Left lung (tissue), 10 donors: Measurements from ENCODE around the gene EML1. TPM values are rescaled to one million over a fixed set of nuclear protein-coding genes. Genes with fewer than 3 reads are reported as not detected.

Source experiments
- ATAC-seq: fragments of 200-7000 bp; cut with Tn5 transposase; one replicate; pipeline ENCODE4 v1.9.1; 2020; ENCODE audit warnings: moderate library complexity
- DNase-seq, 4 donors: peaks; one replicate each; pipeline ENCODE4 v3.0.0-alpha.2; 2013 to 2020
- H3K27ac ChIP-seq, 2 donors: fragments of 200-600 bp; sonication (generic) in 1 of 2; one replicate each; pipeline versions ENCODE4 v1.5.0 to v1.8.0; 2020 to 2021
- H3K27me3 ChIP-seq, 2 donors: fragments of 200-600 bp; sonication (generic) in 1 of 2; one replicate each; pipeline versions ENCODE4 v1.5.0 to v1.8.0; 2020 to 2021
- H3K36me3 ChIP-seq, 2 donors: fragments of 200-600 bp; sonication (generic) in 1 of 2; one replicate each; pipeline versions ENCODE4 v1.5.0 to v1.8.0; 2020 to 2021
- H3K4me1 ChIP-seq, 2 donors: fragments of 200-600 bp; one replicate each; pipeline ENCODE4 v1.8.0; 2021
- H3K4me3 ChIP-seq, 2 donors: fragments of 200-600 bp; sonication (generic) in 1 of 2; one replicate each; pipeline versions ENCODE4 v1.5.0 to v1.8.0; 2020 to 2021; ENCODE audit warnings: mild to moderate bottlenecking in 1 of 2
- H3K9me3 ChIP-seq, 2 donors: fragments of 200-600 bp; sonication (generic) in 1 of 2; one replicate each; pipeline versions ENCODE4 v1.5.0 to v1.8.0; 2020 to 2021
- intact Hi-C, 2 donors: fragments of 100-400 bp; cut with DNase I; formaldehyde crosslinking; loops; one replicate each; pipeline versions ENCODE4 v1.11.2 to v1.14.2; 2022
- polyA plus RNA-seq, 6 donors: library from polyadenylated mRNA; unstranded; fragments of 120-200 nt; gene quantifications; one replicate each; pipeline ENCODE4 v1.2.1, GENCODE V29; 2013; ENCODE audit not compliant: insufficient read length in 6 of 6
- total RNA-seq, 2 donors: library from RNA; stranded (reverse); fragmentation: NEBNext Ultra II Directional; extraction: Animal tissue kit (Norgen Biotek cat#: 25700); gene quantifications; one replicate each; pipeline ENCODE4 v1.2.1, GENCODE V29; 2021
- TF ChIP-seq, protein P1 (sequence below), 2 donors: fragments of 200-600 bp; sonication (generic) in 1 of 2; IDR thresholded peaks; one replicate each; pipeline versions ENCODE4 v1.5.0 to v1.8.0; 2021; ENCODE audit warnings: antibody characterized with exemption in 2 of 2
- donor health status: DM: no; HTN: yes; CAD: no.
- donor health status: DM: no; HTN: no; CAD: no.

EML1 gene
- total and polyA plus RNA-seq, 8 donors, result 24.6 to 48.6 (median 42.2) TPM

DNA sequence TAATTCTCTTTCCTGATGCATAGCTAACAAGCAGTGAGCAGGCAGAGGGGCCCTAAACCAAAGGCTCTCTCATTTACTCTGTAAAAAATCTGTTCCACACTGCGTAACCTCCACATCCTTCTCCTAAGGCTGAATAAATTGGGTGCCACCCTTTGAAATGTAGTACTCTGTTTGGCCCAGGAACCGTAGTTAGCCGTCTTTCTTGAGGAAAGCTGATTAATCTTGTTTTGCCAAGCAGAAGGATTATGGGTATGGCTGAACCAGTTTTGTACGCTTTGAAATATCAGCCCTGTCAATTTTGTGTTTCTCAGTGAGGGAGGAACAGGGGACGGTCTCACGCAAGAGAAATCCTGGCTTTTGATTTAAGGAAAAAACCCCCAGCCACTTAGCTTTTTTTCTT lies 19.7 kb downstream of the EML1 start:
- H3K36me3 ChIP-seq, result no peaks in the 10 kb centered on the region
- no peak overlapping the region for H3K4me3 ChIP-seq
- ATAC-seq (no peak), DNase-seq (no peak)
- TF ChIP-seq, protein P1, sequence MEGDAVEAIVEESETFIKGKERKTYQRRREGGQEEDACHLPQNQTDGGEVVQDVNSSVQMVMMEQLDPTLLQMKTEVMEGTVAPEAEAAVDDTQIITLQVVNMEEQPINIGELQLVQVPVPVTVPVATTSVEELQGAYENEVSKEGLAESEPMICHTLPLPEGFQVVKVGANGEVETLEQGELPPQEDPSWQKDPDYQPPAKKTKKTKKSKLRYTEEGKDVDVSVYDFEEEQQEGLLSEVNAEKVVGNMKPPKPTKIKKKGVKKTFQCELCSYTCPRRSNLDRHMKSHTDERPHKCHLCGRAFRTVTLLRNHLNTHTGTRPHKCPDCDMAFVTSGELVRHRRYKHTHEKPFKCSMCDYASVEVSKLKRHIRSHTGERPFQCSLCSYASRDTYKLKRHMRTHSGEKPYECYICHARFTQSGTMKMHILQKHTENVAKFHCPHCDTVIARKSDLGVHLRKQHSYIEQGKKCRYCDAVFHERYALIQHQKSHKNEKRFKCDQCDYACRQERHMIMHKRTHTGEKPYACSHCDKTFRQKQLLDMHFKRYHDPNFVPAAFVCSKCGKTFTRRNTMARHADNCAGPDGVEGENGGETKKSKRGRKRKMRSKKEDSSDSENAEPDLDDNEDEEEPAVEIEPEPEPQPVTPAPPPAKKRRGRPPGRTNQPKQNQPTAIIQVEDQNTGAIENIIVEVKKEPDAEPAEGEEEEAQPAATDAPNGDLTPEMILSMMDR (IDR thresholded peaks at IDR 0.05), result no peak
- no peaks in the 10 kb centered on the region for H3K9me3 ChIP-seq
- intact Hi-C loops, result no loop called here
- H3K27me3 ChIP-seq, result no peaks in the 10 kb centered on the region
- no peak overlapping the region for H3K27ac ChIP-seq
- no peaks in the 10 kb centered on the region for H3K4me1 ChIP-seq

DNA sequence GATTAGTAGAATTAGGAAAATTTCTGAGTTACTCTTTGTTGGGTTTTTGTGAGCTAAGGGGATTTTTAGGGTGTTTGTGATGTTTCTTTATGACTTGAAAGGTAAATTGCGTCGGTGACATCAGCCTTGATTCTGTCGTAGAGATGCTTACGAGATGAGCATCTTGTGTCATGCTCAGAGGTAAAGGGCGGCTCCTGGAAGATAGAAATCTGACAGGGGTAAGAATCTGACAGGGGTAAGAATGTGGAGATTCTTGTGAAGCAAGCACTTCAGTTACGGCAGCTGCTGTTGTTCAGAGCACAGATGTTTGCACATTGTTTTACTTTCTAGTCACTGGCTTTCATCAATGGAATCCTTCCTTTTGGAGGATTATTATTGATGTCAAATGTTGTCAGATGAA lies 22.5 kb downstream of the EML1 start:
- Histone ChIP-seq H3K27me3 (no peaks in the 10 kb centered on the region), H3K27ac (no peak overlapping the region), H3K36me3 (no peaks in the 10 kb centered on the region), H3K4me3 (no peak overlapping the region), H3K9me3 (no peaks in the 10 kb centered on the region), H3K4me1 (no peaks in the 10 kb centered on the region)
- intact Hi-C loops, result no loop called here
- TF ChIP-seq, protein P1 (IDR thresholded peaks at IDR 0.05), result no peak
- no peak for DNase-seq
- no peak for ATAC-seq

DNA sequence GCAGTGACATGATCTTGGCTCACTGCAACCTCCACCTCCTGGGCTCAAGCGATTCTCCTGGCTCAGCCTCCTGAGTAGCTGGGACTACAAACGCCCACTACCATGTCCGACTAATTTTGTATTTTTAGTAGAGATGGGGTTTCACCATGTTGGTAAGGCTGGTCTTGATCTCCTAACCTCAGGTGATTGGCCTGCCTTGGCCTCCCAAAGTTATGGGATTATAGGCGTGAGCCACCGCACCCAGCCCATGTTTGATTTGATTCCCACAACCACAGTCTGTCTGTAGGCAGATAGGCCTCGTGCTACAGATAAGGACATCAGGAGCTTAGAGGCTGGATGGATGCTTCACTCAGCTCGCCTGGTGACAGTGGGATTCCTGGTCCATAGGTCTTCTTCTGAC lies 23.0 kb downstream of the EML1 start:
- TF ChIP-seq, protein P1 (IDR thresholded peaks at IDR 0.05), result no peak
- Histone ChIP-seq H3K27ac (no peak overlapping the region), H3K9me3 (no peaks in the 10 kb centered on the region), H3K36me3 (no peaks in the 10 kb centered on the region), H3K4me1 (no peaks in the 10 kb centered on the region), H3K4me3 (no peak overlapping the region), H3K27me3 (no peaks in the 10 kb centered on the region)
- intact Hi-C loops, result no loop called here
- ATAC-seq (no peak), DNase-seq (no peak)

DNA sequence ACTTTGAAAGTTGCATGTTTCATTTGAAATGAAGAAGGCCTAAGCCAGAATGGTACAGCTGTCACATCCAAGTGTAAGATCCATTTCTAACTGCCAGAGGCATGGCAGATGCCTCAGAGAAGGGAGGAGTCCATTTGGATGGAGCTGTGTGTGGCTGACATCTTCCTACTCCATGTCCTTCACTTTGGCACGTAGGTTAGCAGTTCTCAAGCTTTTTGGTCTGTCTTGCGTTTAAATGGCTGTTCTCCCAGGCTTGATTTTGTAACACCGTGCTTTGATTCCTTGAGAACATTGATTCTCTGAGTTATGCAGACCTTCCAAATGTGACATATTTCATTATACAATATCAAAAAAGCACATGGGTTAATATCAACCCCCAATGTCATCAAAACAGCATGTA lies 23.4 kb downstream of the EML1 start:
- Histone ChIP-seq H3K9me3 (no peaks in the 10 kb centered on the region), H3K4me1 (no peaks in the 10 kb centered on the region), H3K27me3 (no peaks in the 10 kb centered on the region), H3K27ac (no peak overlapping the region), H3K4me3 (no peak overlapping the region), H3K36me3 (no peaks in the 10 kb centered on the region)
- no peak for DNase-seq
- intact Hi-C loops, result no loop called here
- no peak for ATAC-seq
- TF ChIP-seq, protein P1 (IDR thresholded peaks at IDR 0.05), result no peak

DNA sequence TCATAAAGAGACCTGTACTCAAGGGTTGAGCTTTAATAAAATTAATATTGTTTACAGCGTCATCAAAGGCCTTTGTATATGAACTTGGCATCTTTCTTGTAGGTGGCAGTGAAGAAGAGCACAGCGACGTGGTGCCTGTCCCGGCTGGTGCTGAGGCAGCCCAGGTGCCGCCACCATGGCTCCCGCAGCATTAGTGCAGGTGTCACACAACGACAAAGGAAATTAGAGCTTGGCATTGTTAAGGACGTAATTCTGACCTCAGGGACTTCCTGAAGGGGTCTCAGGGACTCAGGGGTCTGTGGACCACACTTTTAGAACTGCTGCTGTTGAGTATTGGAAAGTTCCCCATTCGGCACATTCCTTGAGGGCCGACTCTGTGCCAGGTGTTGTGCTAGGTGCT lies 24.1 kb downstream of the EML1 start:
- Histone ChIP-seq H3K4me1 (peaks cover 0 to 4% of the 10 kb centered on the region in 2 donors), H3K4me3 (no peak overlapping the region), H3K27me3 (no peaks in the 10 kb centered on the region), H3K36me3 (no peaks in the 10 kb centered on the region), H3K9me3 (no peaks in the 10 kb centered on the region), H3K27ac (no peak overlapping the region)
- TF ChIP-seq, protein P1 (IDR thresholded peaks at IDR 0.05), result no peak
- intact Hi-C loops, result no loop called here
- DNase-seq (no peak), ATAC-seq (no peak)
